Esophagus muscularis mucosa (tissue), 4 donors: ENCODE measurements around the gene MUC5B. TPM values are rescaled to one million over a fixed set of nuclear protein-coding genes. Genes with fewer than 3 reads are reported as not detected.

Experiments
- DNase-seq: peaks from one replicate; pipeline ENCODE4 v3.0.0-alpha.2; 2017; ENCODE audit errors: extremely low spot score
- H3K27ac ChIP-seq, 4 donors: fragments of 200-600 bp; sonication (generic); replicated peaks in 1 of 4; 1 replicate in 3 of 4; 2 replicates in 1 of 4; pipeline ENCODE4 v1.5.1; 2016 to 2019; ENCODE audit warnings: mild to moderate bottlenecking in 1 of 4
- H3K27me3 ChIP-seq, 4 donors: fragments of 200-600 bp; sonication (generic); one replicate each; pipeline versions ENCODE4 v1.5.1 to v1.6.0; 2016 to 2019
- H3K36me3 ChIP-seq, 4 donors: fragments of 200-600 bp; sonication (generic); one replicate each; pipeline ENCODE4 v1.5.1; 2016 to 2019
- H3K4me1 ChIP-seq, 4 donors: fragments of 200-600 bp; sonication (generic); one replicate each; pipeline ENCODE4 v1.5.1; 2016 to 2019
- H3K4me3 ChIP-seq, 4 donors: fragments of 200-600 bp; sonication (generic); 1 replicate in 2 of 4; 2 replicates in 2 of 4; pipeline ENCODE4 v1.5.1; 2016 to 2019; ENCODE audit warnings: mild to moderate bottlenecking in 4 of 4, moderate library complexity in 1 of 4
- H3K9me3 ChIP-seq, 4 donors: fragments of 200-600 bp; sonication (generic); 1 replicate in 3 of 4; 2 replicates in 1 of 4; pipeline ENCODE4 v1.5.1; 2016 to 2019
- EP300 ChIP-seq: sonication (generic); formaldehyde crosslinking; IDR thresholded peaks from one replicate; pipeline ENCODE4 v1.6.1; 2017; ENCODE audit warnings: antibody characterized with exemption
- POLR2A ChIP-seq: fragments of 450-650 bp; IDR thresholded peaks from one replicate; pipeline ENCODE4 v1.6.1; 2017; ENCODE audit warnings: antibody characterized with exemption, moderate library complexity, mild to moderate bottlenecking, low read depth
- POLR2AphosphoS5 ChIP-seq, 2 donors: sonication (generic); formaldehyde crosslinking; IDR thresholded peaks; one replicate each; pipeline ENCODE4 v1.6.1; 2017; ENCODE audit warnings: antibody characterized with exemption in 2 of 2
- WGBS: methylation state at CpG from one replicate; pipeline ENCODE4 v1.1.5; 2018; 5-methylcytosine and 5-hydroxymethylcytosine counted together
- intact Hi-C: fragments of 100-400 bp; cut with DNase I; formaldehyde crosslinking; loops from one replicate; pipeline ENCODE4 v1.15.1; 2023
- total RNA-seq, 4 donors: library from RNA; depleted of rRNA; stranded (reverse); fragments of >200 nt; gene quantifications; one replicate each; pipeline versions ENCODE4 v1.1.0 to v1.2.1, GENCODE V29; 2016
- TF ChIP-seq, protein P1 (sequence below), 3 experiments: fragments of 200-600 bp in 2 of 3; fragments of 450-650 bp in 1 of 3; sonication (generic) in 2 of 3; IDR thresholded peaks; one replicate each; pipeline ENCODE4 v1.5.1; 2017 to 2019; ENCODE audit warnings: antibody characterized with exemption in 3 of 3, mild to moderate bottlenecking in 2 of 3, moderate library complexity in 1 of 3

The MUC5B gene
- total RNA-seq, 4 donors from 2014 or later: under 0.01 to 0.45 (median 0.06) TPM; not detected in 1

- peaks cover 0 to 80% (median 20%) of the 10 kb centered on the region in 4 donors for H3K27me3 ChIP-seq
- no peak for DNase-seq
- intact Hi-C loops: no loop called here
Measured at GRCh38 chr11:1220941-1221721, 1.7 kb upstream of the MUC5B start.

DNA sequence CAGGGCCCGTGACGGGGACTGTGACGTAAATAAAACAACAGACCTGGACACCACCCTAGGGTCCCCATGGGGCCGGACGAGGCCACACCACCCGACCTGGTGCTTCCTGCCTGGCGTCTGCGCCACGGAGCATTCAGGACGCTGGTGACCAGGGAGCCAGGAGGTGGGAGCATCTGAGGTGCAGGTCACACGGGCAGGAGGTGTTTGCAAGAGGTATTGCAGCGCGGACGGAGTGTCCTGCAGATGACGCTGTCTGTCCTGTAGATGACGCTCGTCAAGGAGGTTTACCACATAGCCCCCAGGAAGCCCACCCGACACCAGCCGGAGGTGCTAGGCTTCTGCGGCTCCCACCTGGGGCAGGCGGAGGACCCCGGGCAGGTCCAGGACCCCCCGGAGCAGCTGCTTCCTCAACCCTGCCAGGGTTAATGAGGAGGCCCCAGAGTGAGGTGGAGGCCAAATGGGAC, 986 bp upstream of the MUC5B start:
- Histone ChIP-seq H3K4me3 (no peak overlapping the region), H3K27me3 (peaks cover 0 to 87% (median 20%) of the 10 kb centered on the region in 4 donors), H3K36me3 (no peaks in the 10 kb centered on the region), H3K4me1 (no peaks in the 10 kb centered on the region), H3K27ac (no peak overlapping the region), H3K9me3 (no peaks in the 10 kb centered on the region)
- WGBS: 89% methylated on average over 17 of the region's 23 CpGs
- DNase-seq: no peak
- intact Hi-C loops: no loop called here
- TF ChIP-seq POLR2A: no peak
- TF ChIP-seq, protein P1, sequence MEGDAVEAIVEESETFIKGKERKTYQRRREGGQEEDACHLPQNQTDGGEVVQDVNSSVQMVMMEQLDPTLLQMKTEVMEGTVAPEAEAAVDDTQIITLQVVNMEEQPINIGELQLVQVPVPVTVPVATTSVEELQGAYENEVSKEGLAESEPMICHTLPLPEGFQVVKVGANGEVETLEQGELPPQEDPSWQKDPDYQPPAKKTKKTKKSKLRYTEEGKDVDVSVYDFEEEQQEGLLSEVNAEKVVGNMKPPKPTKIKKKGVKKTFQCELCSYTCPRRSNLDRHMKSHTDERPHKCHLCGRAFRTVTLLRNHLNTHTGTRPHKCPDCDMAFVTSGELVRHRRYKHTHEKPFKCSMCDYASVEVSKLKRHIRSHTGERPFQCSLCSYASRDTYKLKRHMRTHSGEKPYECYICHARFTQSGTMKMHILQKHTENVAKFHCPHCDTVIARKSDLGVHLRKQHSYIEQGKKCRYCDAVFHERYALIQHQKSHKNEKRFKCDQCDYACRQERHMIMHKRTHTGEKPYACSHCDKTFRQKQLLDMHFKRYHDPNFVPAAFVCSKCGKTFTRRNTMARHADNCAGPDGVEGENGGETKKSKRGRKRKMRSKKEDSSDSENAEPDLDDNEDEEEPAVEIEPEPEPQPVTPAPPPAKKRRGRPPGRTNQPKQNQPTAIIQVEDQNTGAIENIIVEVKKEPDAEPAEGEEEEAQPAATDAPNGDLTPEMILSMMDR (IDR thresholded peaks at IDR 0.05): no peak
- no peak for TF ChIP-seq POLR2AphosphoS5 (IDR thresholded peaks at IDR 0.05)
- no peak for TF ChIP-seq EP300

More at GRCh38 chr11:1220941-1221721, 1.7 kb upstream of the MUC5B start:
- Histone ChIP-seq H3K27ac (no peak overlapping the region), H3K9me3 (no peaks in the 10 kb centered on the region), H3K36me3 (no peaks in the 10 kb centered on the region), H3K4me3 (no peak overlapping the region), H3K4me1 (no peaks in the 10 kb centered on the region)
- TF ChIP-seq EP300 (no peak), POLR2AphosphoS5 (IDR thresholded peaks at IDR 0.05) (no peak), POLR2A (no peak)
- TF ChIP-seq, protein P1 (IDR thresholded peaks at IDR 0.05): no peak
- WGBS: 74% methylated on average over 28 of the region's 28 CpGs

GRCh38 chr11:1223346-1224110, 662 bp downstream of the MUC5B start:
- peaks cover 0 to 100% (median 20%) of the 10 kb centered on the region in 4 donors for H3K27me3 ChIP-seq

GRCh38 chr11:1224111-1224490, 1.2 kb downstream of the MUC5B start:
- H3K36me3 ChIP-seq: no peaks in the 10 kb centered on the region
- 47% methylated on average over 5 of the region's 7 CpGs for WGBS
- no peaks in the 10 kb centered on the region for H3K4me1 ChIP-seq
- H3K9me3 ChIP-seq: no peaks in the 10 kb centered on the region
- TF ChIP-seq EP300: no peak
- TF ChIP-seq, protein P1 (IDR thresholded peaks at IDR 0.05): no peak
- no peak for TF ChIP-seq POLR2A
- TF ChIP-seq POLR2AphosphoS5 (IDR thresholded peaks at IDR 0.05): no peak
- H3K27ac ChIP-seq: no peak overlapping the region
- intact Hi-C loops: no loop called here
- H3K27me3 ChIP-seq: peaks cover 0 to 100% (median 20%) of the 10 kb centered on the region in 4 donors
- no peak overlapping the region for H3K4me3 ChIP-seq
- no peak for DNase-seq

More at GRCh38 chr11:1223346-1224110, 662 bp downstream of the MUC5B start:
- WGBS: 72% methylated on average over 14 of the region's 22 CpGs
- Histone ChIP-seq H3K4me1 (no peaks in the 10 kb centered on the region), H3K9me3 (no peaks in the 10 kb centered on the region), H3K4me3 (no peak overlapping the region), H3K27ac (no peak overlapping the region), H3K36me3 (no peaks in the 10 kb centered on the region)
- intact Hi-C loops: no loop called here
- no peak for DNase-seq
- no peak for TF ChIP-seq POLR2A
- TF ChIP-seq EP300: no peak
- TF ChIP-seq POLR2AphosphoS5 (IDR thresholded peaks at IDR 0.05): no peak
- TF ChIP-seq, protein P1 (IDR thresholded peaks at IDR 0.05): no peak
